Osteocyte (in vitro differentiated cells): ENCODE results near the gene HKDC1. TPM values are rescaled to one million over a fixed set of nuclear protein-coding genes. Genes with fewer than 3 reads are reported as not detected.

Source experiments
- DNase-seq: peaks from one replicate; pipeline ENCODE4 v3.0.0; 2021; ENCODE audit warnings: mixed read lengths; ENCODE audit not compliant: unreplicated experiment; ENCODE audit errors: extremely low spot score
- H3K27ac Mint-ChIP-seq: one replicate; pipeline ENCODE4 v1.8.0; 2021; ENCODE audit warnings: mild to moderate bottlenecking, mixed read lengths; ENCODE audit not compliant: unreplicated experiment
- H3K27me3 Mint-ChIP-seq: one replicate; pipeline ENCODE4 v1.8.0; 2021; ENCODE audit warnings: mixed read lengths; ENCODE audit not compliant: unreplicated experiment
- H3K36me3 Mint-ChIP-seq: one replicate; pipeline ENCODE4 v1.8.0; 2021; ENCODE audit warnings: mixed read lengths; ENCODE audit not compliant: unreplicated experiment
- H3K4me1 Mint-ChIP-seq: one replicate; pipeline ENCODE4 v1.8.0; 2021; ENCODE audit warnings: mixed read lengths; ENCODE audit not compliant: unreplicated experiment
- H3K4me3 Mint-ChIP-seq: one replicate; pipeline ENCODE4 v1.8.0; 2021; ENCODE audit warnings: mild to moderate bottlenecking, moderate library complexity, mixed read lengths; ENCODE audit not compliant: unreplicated experiment
- H3K9me3 Mint-ChIP-seq: one replicate; pipeline ENCODE4 v1.8.0; 2021; ENCODE audit warnings: mixed read lengths; ENCODE audit not compliant: unreplicated experiment
- CTCF ChIP-seq: fragments of 200-600 bp; sonication (generic); IDR thresholded peaks from 2 replicates; pipeline ENCODE4 v1.5.0; 2021; ENCODE audit warnings: antibody characterized with exemption, mild to moderate bottlenecking, moderate library complexity
- total RNA-seq: library from RNA; stranded (reverse); gene quantifications from 2 replicates; pipeline ENCODE4 v1.2.1, GENCODE V29; 2021

HKDC1 gene
- total RNA-seq, 1 donor from 2014 or later = 0.19 TPM

- TF ChIP-seq CTCF = no peak
- H3K4me1 Mint-ChIP-seq = no peaks in the 10 kb centered on the region
- DNase-seq = no peak
- H3K27me3 Mint-ChIP-seq = peaks cover 20% of the 10 kb centered on the region
- H3K4me3 Mint-ChIP-seq = no peak overlapping the region
- no peak overlapping the region for H3K27ac Mint-ChIP-seq
- no peaks in the 10 kb centered on the region for H3K36me3 Mint-ChIP-seq
- H3K9me3 Mint-ChIP-seq = no peaks in the 10 kb centered on the region
Observed at GRCh38 chr10:69287181-69287580, 67.0 kb downstream of the HKDC1 start.

- H3K9me3 Mint-ChIP-seq = no peaks in the 10 kb centered on the region
- H3K4me1 Mint-ChIP-seq = no peaks in the 10 kb centered on the region
- H3K4me3 Mint-ChIP-seq = no peak overlapping the region
- no peaks in the 10 kb centered on the region for H3K36me3 Mint-ChIP-seq
- H3K27me3 Mint-ChIP-seq = peaks cover 23% of the 10 kb centered on the region
- no peak for DNase-seq
- no peak for TF ChIP-seq CTCF
- no peak overlapping the region for H3K27ac Mint-ChIP-seq
Observed at GRCh38 chr10:69290993-69291392, 70.9 kb downstream of the HKDC1 start.

GRCh38 chr10:69292459-69292858 lies 72.3 kb downstream of the HKDC1 start:
- DNase-seq = no peak
- Mint-ChIP-seq H3K36me3 (no peaks in the 10 kb centered on the region), H3K4me3 (no peak overlapping the region), H3K4me1 (no peaks in the 10 kb centered on the region), H3K27ac (no peak overlapping the region), H3K9me3 (no peaks in the 10 kb centered on the region), H3K27me3 (peaks cover 22% of the 10 kb centered on the region)
- TF ChIP-seq CTCF = no peak

- Mint-ChIP-seq H3K4me1 (no peaks in the 10 kb centered on the region), H3K4me3 (no peak overlapping the region), H3K27me3 (peaks cover 14% of the 10 kb centered on the region), H3K9me3 (no peaks in the 10 kb centered on the region), H3K36me3 (no peaks in the 10 kb centered on the region), H3K27ac (no peak overlapping the region)
- DNase-seq = no peak
- no peak for TF ChIP-seq CTCF
Observed at GRCh38 chr10:69295027-69295636, 75.0 kb downstream of the HKDC1 start.

- no peak for DNase-seq
- peaks cover 8% of the 10 kb centered on the region for H3K27me3 Mint-ChIP-seq
- H3K9me3 Mint-ChIP-seq = no peaks in the 10 kb centered on the region
- no peak overlapping the region for H3K4me3 Mint-ChIP-seq
- no peak overlapping the region for H3K27ac Mint-ChIP-seq
- H3K4me1 Mint-ChIP-seq = no peaks in the 10 kb centered on the region
- no peak for TF ChIP-seq CTCF
- no peaks in the 10 kb centered on the region for H3K36me3 Mint-ChIP-seq
Observed at GRCh38 chr10:69303632-69304051, 83.5 kb downstream of the HKDC1 start.
